ENCODE results near the gene PRKD2. TPM values are rescaled to one million over a fixed set of nuclear protein-coding genes. Genes with fewer than 3 reads are reported as not detected.

Gene PRKD2
- total RNA-seq, 1 experiment from 2014 or later, result 45.1 TPM

GRCh38 chr19:46640656-46641055, 76.3 kb downstream of the PRKD2 start:
- peaks cover 5% of the 10 kb centered on the region for H3K4me1 ChIP-seq (ENCODE audit: insufficient read depth, low read length, poor library complexity, severe bottlenecking)
- H3K27ac ChIP-seq (ENCODE audit: low read depth, low read length, poor library complexity, severe bottlenecking), result no peak overlapping the region
- no peak overlapping the region for H3K4me3 ChIP-seq (ENCODE audit: low read depth, low read length, poor library complexity, severe bottlenecking)
- TF ChIP-seq, protein P1, sequence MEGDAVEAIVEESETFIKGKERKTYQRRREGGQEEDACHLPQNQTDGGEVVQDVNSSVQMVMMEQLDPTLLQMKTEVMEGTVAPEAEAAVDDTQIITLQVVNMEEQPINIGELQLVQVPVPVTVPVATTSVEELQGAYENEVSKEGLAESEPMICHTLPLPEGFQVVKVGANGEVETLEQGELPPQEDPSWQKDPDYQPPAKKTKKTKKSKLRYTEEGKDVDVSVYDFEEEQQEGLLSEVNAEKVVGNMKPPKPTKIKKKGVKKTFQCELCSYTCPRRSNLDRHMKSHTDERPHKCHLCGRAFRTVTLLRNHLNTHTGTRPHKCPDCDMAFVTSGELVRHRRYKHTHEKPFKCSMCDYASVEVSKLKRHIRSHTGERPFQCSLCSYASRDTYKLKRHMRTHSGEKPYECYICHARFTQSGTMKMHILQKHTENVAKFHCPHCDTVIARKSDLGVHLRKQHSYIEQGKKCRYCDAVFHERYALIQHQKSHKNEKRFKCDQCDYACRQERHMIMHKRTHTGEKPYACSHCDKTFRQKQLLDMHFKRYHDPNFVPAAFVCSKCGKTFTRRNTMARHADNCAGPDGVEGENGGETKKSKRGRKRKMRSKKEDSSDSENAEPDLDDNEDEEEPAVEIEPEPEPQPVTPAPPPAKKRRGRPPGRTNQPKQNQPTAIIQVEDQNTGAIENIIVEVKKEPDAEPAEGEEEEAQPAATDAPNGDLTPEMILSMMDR (conservative IDR thresholded peaks at IDR 0.05; ENCODE audit: low read depth, low read length), result no peak
- H3K27me3 ChIP-seq (replicated peaks; ENCODE audit: insufficient read depth, low read depth, low read length, poor library complexity), result no peaks in the 10 kb centered on the region
- no peaks in the 10 kb centered on the region for H3K9me3 ChIP-seq (ENCODE audit: low read depth, low read length, poor library complexity, severe bottlenecking)
- no peak for DNase-seq (ENCODE audit: low spot score)
- CTCF ChIA-PET, result no interaction called here
- intact Hi-C loops (cut with micrococcal nuclease; ENCODE audit: unreplicated experiment), result no loop called here
- no peaks in the 10 kb centered on the region for H3K36me3 ChIP-seq (ENCODE audit: insufficient read depth, low read length, poor library complexity, severe bottlenecking)
- no TSS peak for BruUV-seq (replicated peaks)
- POLR2A ChIA-PET (ENCODE audit: low non-redundant PET), result interaction anchor here (0.7 kb wide), 1 partner anchor 778 kb away, joined by 5 read pairs; no protein-coding TSS in a partner anchor

GRCh38 chr19:46639358-46640182, 77.3 kb downstream of the PRKD2 start:
- H3K9me3 ChIP-seq (ENCODE audit: low read depth, low read length, poor library complexity, severe bottlenecking), result no peaks in the 10 kb centered on the region
- H3K4me1 ChIP-seq (ENCODE audit: insufficient read depth, low read length, poor library complexity, severe bottlenecking), result peaks cover 11% of the 10 kb centered on the region
- no TSS peak for BruUV-seq (replicated peaks)
- DNase-seq (ENCODE audit: low spot score), result peak; percentile 53
- peak overlapping the region; percentile 54 for H3K4me3 ChIP-seq (ENCODE audit: low read depth, low read length, poor library complexity, severe bottlenecking)
- no peak overlapping the region for H3K27ac ChIP-seq (ENCODE audit: low read depth, low read length, poor library complexity, severe bottlenecking)
- H3K36me3 ChIP-seq (ENCODE audit: insufficient read depth, low read length, poor library complexity, severe bottlenecking), result no peaks in the 10 kb centered on the region
- ChIA-PET POLR2A (ENCODE audit: low non-redundant PET) (no interaction called here), CTCF (no interaction called here)
- intact Hi-C loops (cut with micrococcal nuclease; ENCODE audit: unreplicated experiment), result no loop called here
- no peaks in the 10 kb centered on the region for H3K27me3 ChIP-seq (replicated peaks; ENCODE audit: insufficient read depth, low read depth, low read length, poor library complexity)
- no peak for TF ChIP-seq EZH2 (IDR thresholded peaks at IDR 0.05; ENCODE audit: borderline replicate concordance, low read depth, low read length, poor library complexity, severe bottlenecking)
- TF ChIP-seq, protein P1 (conservative IDR thresholded peaks at IDR 0.05; ENCODE audit: low read depth, low read length), result no peak

- Histone ChIP-seq H3K4me1 (ENCODE audit: insufficient read depth, low read length, poor library complexity, severe bottlenecking) (peaks cover 21% of the 10 kb centered on the region), H3K36me3 (ENCODE audit: insufficient read depth, low read length, poor library complexity, severe bottlenecking) (no peaks in the 10 kb centered on the region), H3K9me3 (ENCODE audit: low read depth, low read length, poor library complexity, severe bottlenecking) (no peaks in the 10 kb centered on the region), H3K27me3 (replicated peaks; ENCODE audit: insufficient read depth, low read depth, low read length, poor library complexity) (no peaks in the 10 kb centered on the region), H3K27ac (ENCODE audit: low read depth, low read length, poor library complexity, severe bottlenecking) (no peak overlapping the region), H3K4me3 (ENCODE audit: low read depth, low read length, poor library complexity, severe bottlenecking) (no peak overlapping the region)
- ChIA-PET POLR2A (ENCODE audit: low non-redundant PET) (no interaction called here), CTCF (interaction anchor here (1.6 kb wide), 1 partner anchor 24 kb away, joined by 14 read pairs; the partner anchor contains the start of gene DACT3)
- no TSS peak for BruUV-seq (replicated peaks)
- intact Hi-C loops (cut with micrococcal nuclease; ENCODE audit: unreplicated experiment), result no loop called here
- TF ChIP-seq, protein P1 (conservative IDR thresholded peaks at IDR 0.05; ENCODE audit: low read depth, low read length), result no peak
- no peak for TF ChIP-seq EZH2 (IDR thresholded peaks at IDR 0.05; ENCODE audit: borderline replicate concordance, low read depth, low read length, poor library complexity, severe bottlenecking)
- no peak for DNase-seq (ENCODE audit: low spot score)
Measured at GRCh38 chr19:46637224-46637623, 79.7 kb downstream of the PRKD2 start.

Measured in A673 (cell line).